Measurements from ENCODE around the gene RIPOR3.
"Not testable (repeated sequence)": the region's sequence is repeated elsewhere in the genome, so short reads cannot be mapped to it uniquely, and the experiment has no call there.

Gene RIPOR3

GRCh38 chr20:50724851-50725723, 33.7 kb upstream of the RIPOR3 start:
- DNase-seq = peak; percentile 78

GRCh38 chr20:50724112-50724725, 32.9 kb upstream of the RIPOR3 start:
- DNase-seq = no peak

DNA sequence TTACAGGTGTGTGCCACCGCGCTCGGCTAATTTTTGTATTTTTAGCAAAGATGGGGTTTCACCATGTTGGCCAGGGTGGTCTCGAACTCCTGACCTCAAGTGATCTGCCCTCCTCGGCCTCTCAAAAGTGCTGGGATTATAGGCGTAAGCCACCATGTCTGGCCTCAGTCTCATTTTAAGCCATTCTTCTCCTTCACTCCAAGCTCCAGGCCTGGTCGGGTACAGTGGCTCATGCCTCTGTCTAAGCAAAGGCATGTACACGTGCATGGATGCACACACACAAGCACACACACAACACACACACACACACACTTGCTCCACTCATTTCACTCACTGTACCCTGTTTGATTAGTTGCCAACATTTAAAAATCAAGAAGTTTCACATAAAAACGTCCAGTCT, 32.3 kb upstream of the RIPOR3 start:
- DNase-seq = no peak

DNA sequence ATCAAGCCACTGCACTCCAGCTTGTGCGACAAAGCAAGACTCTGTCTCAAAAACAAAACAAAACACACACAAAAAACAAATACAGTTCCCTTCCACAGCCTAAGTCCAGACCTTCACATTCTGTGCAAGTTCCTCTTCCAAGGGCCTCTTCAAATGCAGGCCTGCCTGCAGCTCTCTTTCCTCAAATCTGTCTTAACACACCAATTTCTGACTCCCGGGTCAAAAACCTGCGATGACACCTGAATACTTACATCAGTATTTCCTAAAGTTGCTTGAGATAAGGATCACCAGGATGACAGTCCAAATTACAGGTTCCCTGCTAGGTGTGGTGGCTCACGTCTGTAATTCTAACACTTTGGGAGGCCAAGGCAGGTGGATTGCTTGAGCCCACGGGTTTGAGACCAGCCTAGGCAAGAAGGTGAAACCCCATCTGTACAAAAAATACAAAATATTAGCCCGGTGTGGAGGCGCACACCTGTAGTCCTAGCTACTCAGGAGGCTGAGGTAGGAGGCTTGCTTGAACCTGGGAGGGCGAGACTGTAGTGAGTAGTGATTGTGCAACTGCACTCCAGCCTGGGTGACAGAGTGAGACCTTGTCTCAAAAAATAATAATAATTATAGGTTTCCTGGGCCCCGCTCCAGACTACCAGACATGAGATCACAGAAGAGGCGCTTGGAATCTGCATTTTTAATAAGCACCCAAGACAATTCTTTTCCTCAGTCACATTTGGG, 31.2 kb upstream of the RIPOR3 start:
- no peak for DNase-seq

DNA sequence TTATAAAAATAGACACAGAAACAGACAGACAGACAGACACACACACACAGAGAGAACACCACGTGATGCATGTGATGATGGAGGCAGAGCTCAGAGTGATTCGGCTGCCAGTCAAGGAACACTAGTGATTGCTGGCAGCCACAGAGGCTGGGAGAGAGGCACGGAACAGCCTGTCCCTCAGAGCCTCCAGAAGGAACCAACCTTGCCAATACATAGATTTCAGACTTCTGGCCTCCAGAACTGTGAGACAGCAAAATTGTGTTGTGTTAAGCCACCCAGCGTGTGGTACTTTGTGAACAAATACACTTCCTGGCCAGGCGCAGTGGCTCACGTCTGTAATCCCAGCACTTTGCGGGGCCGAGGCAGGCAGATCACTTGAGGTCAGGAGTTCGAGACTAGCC, 30.5 kb upstream of the RIPOR3 start:
- DNase-seq = no peak

- DNase-seq = no peak
These were observed 29.2 kb upstream of the RIPOR3 start for GRCh38 chr20:50720582-50720981.

- DNase-seq = no peak
These were observed 28.7 kb upstream of the RIPOR3 start for GRCh38 chr20:50720026-50720425.

- no peak for DNase-seq
These were observed 28.0 kb upstream of the RIPOR3 start for GRCh38 chr20:50719328-50719727.

- DNase-seq = no peak
These were observed 26.8 kb upstream of the RIPOR3 start for GRCh38 chr20:50717974-50718761.

DNA sequence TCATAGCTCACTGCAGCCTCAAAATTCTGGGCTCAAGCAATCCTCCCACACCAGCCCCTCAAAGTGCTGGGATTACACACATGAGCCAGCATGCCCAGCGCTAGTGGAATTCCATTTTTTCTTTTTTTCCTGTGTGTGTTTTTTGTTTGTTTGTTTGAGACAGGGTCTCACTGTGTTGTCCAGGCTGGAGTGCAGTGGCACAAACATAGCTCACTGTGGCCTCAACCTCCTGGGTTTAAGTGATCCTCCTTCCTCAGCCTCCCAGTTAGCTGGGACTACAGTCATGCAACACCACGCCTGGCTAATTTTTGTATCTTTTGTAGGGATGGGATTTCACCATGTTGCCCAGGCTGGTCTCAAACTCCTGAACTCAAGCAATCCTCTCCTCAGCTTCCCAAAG, 26.0 kb upstream of the RIPOR3 start:
- DNase-seq = no peak

GRCh38 chr20:50716518-50716917, 25.2 kb upstream of the RIPOR3 start:
- no peak for DNase-seq

DNA sequence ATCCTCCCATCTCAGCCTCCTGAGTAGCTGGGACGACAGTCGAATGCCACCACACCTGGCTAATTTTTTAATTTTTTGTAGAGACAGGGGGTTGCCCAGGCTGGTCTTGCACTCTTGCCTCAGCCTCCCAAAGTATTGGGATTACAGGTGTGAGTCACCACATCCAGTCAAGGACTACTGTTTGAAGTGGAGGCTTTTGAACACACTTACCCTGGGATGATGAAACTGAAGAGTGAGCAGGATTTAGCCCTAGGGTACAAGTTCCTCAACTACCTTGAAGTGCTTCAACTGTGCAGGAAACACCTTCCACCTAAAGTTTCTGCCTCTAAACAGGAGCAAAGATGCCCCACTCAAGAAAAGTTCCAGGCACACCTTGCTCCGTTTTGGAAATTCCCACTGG, 24.4 kb upstream of the RIPOR3 start:
- no peak for DNase-seq

DNA sequence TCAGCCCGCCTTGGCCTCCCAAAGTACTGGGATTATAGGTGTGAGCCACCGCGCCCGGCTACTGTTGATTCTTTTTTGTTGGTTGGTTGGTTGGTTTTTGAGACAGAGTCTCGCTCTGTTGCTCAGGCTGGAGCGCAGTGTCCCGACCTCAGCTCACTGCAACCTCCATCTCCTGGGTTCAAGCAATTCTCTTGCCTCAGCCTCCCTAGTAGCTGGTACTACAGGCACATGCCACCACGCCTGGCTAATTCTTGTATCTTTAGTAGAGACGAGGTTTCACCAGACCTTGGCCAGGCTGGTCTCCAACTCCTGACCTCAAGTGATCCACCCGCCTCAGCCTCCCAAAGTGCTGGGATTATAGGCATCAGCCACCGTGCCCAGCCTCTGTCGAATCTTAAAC, 23.1 kb upstream of the RIPOR3 start:
- not testable (repeated sequence) for DNase-seq

- no peak for DNase-seq
These were observed 22.3 kb upstream of the RIPOR3 start for GRCh38 chr20:50713657-50714101.

- no peak for DNase-seq
These were observed 21.7 kb upstream of the RIPOR3 start for GRCh38 chr20:50712771-50713656.

DNA sequence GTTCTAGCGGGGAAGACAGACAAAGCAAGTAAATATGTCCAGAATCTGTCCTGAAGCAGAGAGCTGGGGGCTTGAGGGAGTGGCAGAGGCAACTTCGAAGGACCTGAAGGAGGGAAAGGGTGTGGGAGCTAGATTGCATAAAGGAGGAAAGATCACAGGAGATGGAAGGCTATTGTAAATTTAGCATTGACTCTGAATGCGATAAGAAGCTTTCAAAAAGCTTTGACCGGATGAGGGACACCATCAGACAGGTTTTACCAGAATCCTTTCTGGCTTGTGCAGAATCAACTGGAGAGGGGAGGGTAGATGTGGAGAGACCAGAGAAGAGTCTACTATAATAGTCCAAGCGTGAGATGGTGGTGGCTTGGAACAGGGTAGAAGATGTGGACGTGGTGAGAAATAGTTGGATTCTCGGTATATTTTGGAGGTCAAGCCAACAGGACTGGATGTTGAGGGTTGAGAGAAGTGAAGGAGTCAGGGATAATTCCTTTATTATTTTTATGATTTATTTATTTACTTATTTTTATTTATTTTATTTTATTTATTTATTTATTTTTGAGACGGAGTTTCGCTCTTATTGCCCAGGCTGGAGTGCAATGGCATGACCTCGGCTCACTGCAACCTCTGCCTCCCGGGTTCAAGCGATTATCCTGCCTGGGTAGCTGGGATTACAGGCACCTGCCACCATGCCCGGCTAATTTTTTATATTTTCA, 19.9 kb upstream of the RIPOR3 start:
- no peak for DNase-seq

DNA sequence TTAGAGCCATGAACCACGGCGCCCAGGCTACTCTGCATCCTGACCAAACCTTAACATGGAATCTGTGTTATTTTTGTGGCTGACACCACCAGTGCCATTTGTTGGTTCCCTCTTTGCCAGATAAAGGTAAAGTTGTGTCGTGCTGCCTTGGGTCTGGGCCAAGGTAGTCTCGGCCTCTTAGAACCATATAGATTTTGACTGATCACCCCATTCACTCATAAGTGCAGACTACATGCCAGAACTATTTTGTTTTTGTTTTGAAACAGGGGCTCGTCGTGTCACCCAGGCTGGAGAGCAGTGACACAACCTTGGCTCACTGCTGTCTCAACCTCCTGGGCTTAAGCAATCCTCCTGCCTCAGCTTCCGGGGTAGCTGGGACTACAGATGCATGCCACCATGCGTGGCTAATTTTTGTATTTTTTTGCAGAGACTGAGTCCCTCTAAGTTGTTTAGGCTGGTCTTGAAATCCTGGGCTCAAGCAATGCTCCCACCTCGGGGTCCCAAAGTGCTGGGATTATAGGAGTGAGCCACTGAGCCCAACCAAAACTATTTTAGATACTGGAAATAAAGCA, 19.2 kb upstream of the RIPOR3 start:
- DNase-seq = no peak

DNA sequence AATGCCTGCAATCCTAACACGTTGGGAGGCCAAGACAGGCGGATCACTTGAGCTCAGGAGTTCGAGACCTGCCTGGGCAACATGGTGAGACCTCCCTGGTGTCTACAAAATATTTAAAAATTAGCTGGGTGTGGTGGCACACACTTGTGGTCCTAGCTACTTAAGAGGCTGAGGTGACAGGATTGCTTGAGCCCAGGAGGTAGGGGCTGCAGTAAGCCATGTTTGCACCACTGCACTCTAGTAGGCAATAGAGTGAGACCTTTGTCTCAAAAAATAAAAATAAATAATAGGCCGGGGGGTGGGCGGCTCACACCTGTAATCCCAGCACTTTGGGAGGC, 18.3 kb upstream of the RIPOR3 start:
- DNase-seq = no peak

DNA sequence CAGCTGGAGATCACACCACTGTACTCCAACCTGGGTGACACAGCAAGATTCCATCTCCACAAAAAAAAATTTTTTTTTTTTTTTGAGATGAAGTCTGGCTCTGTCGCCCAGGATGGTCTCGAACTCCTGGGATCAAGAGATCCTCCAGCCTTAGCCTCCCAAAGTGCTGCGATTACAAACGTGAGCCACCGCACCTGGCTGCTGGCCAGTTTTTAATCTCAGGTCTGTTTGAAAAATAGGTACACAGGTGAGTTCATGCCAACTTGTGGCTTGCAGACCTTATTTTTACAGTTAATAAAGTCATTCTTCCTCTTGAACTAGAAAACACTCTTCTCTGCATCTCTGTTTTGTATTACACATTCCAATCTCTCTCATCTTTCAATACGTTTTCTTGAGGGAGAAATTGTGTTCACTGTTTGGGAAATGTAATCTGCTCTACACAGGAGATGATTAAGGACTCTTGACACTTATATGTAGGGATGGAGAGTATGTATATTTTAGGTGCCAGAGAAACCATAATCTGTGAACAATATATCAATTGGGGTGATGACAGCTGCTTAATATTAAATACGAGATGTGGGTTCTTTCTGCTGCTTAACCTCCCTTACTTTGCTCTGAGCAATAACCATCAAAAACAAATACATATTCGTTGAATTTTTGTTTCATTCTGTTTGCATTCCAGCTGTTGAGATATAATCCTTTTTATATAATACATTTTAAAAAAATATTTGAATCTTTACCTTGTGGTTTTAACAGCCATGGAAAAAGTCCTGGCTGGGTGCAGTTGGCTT, 17.7 kb upstream of the RIPOR3 start:
- no peak for DNase-seq

DNA sequence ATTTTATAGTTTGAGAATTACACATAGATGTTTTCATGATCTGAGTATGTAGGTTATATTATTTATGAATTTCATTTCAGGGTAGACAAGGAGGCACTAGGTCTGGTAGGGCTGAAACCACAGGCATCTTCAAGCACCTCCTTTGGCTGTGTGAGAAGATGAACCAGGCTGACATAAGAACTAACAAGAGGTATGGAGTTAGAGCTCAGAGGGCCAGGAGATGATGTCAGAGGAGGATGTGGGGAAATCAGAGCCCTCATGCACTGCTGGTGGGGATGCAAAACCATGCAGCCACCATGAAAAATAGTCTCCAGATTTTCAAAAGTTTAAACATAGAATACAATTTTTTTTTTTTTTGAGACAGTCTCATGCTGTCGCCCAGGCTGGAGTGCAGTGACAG, 13.6 kb upstream of the RIPOR3 start:
- DNase-seq = no peak
